Keratinocyte (primary cell): ENCODE measurements around the gene SLC9A7.

Experiments
- EZH2 ChIP-seq: IDR thresholded peaks from one replicate; pipeline ENCODE4 v1.6.1; 2012; ENCODE audit warnings: inconsistent platforms, mild to moderate bottlenecking, low read length, moderate library complexity
- TF ChIP-seq, protein P1 (sequence below), 3 experiments: IDR thresholded peaks in 1 of 3; conservative IDR thresholded peaks in 1 of 3; optimal IDR thresholded peaks in 1 of 3; 2 replicates in 2 of 3; 3 replicates in 1 of 3; pipeline versions ENCODE3 to v1.5.1; 2011; ENCODE audit warnings: low read length in 3 of 3, mild to moderate bottlenecking in 3 of 3, moderate library complexity in 2 of 3, control low read depth in 1 of 3, inconsistent platforms in 1 of 3; ENCODE audit not compliant: insufficient read depth in 2 of 3; ENCODE audit errors: extremely low read depth in 1 of 3

GRCh38 chrX:46737041-46737440 is 21.9 kb downstream of the SLC9A7 start:
- TF ChIP-seq, protein P1, sequence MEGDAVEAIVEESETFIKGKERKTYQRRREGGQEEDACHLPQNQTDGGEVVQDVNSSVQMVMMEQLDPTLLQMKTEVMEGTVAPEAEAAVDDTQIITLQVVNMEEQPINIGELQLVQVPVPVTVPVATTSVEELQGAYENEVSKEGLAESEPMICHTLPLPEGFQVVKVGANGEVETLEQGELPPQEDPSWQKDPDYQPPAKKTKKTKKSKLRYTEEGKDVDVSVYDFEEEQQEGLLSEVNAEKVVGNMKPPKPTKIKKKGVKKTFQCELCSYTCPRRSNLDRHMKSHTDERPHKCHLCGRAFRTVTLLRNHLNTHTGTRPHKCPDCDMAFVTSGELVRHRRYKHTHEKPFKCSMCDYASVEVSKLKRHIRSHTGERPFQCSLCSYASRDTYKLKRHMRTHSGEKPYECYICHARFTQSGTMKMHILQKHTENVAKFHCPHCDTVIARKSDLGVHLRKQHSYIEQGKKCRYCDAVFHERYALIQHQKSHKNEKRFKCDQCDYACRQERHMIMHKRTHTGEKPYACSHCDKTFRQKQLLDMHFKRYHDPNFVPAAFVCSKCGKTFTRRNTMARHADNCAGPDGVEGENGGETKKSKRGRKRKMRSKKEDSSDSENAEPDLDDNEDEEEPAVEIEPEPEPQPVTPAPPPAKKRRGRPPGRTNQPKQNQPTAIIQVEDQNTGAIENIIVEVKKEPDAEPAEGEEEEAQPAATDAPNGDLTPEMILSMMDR (optimal IDR thresholded peaks at IDR 0.05 in 1 of 3, IDR thresholded peaks at IDR 0.05 in 1 of 3, conservative IDR thresholded peaks at IDR 0.05 in 1 of 3; ENCODE audit: extremely low read depth in 1 of 3, insufficient read depth in 2 of 3, low read length in 3 of 3) = no peak
- TF ChIP-seq EZH2 = no peak
